HG03103 (cell line): Measurements from ENCODE around the gene PCDHB15.
"Not testable (repeated sequence)": the region's sequence is repeated elsewhere in the genome, so short reads cannot be mapped to it uniquely, and the experiment has no call there.

Experiments used
- ATAC-seq: cut with Tn5 transposase; IDR thresholded peaks from one replicate; pipeline ENCODE4 v1.9.1; 2021; ENCODE audit warnings: low read depth; ENCODE audit not compliant: unreplicated experiment

The PCDHB15 gene

GRCh38 chr5:141245250-141245717 is at the start of gene PCDHB15:
PCDHB15 (plus strand) TSS chr5:141245395; CDS start chr5:141245579, 184 bp downstream.
- ATAC-seq, result no peak

DNA sequence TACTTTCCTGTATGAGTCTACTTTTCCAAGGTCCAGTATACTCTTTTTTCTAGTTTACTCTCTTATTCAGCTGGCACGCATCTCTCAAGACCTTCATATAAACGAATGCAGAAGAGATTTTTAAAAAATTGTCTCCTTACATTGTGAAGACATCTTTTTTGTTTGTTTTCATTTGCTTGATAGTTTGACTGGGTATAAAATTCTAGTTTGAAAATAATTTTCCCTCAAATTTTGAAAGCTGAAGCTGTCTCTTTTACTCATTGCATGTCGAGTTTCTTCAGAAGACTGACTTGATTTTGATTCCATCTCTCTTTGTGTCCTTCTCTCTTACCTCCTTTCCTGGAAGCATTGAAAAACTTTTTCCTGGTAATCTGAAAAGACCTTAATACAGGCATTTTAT is 48.8 kb upstream of the PCDHB15 start:
- ATAC-seq, result no peak

GRCh38 chr5:141199359-141200235 is 45.6 kb upstream of the PCDHB15 start, which contains the start of gene PCDHB11:
PCDHB11 (plus strand) TSS chr5:141199627; CDS start chr5:141199775, 148 bp downstream.
- no peak for ATAC-seq

DNA sequence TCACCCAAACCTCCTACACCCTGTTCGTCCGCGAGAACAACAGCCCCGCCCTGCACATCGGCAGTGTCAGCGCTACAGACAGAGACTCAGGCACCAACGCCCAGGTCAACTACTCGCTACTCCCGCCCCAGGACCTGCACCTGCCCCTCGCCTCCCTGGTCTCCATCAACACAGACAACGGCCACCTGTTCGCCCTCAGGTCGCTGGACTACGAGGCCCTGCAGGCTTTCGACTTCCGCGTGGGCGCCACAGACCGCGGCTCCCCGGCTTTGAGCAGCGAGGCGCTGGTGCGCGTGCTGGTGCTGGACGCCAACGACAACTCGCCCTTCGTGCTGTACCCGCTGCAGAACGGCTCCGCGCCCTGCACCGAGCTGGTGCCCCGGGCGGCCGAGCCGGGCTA is 44.1 kb upstream of the PCDHB15 start:
- ATAC-seq, result not testable (repeated sequence)

GRCh38 chr5:141201646-141202045 is 43.5 kb upstream of the PCDHB15 start:
- not testable (repeated sequence) for ATAC-seq

DNA sequence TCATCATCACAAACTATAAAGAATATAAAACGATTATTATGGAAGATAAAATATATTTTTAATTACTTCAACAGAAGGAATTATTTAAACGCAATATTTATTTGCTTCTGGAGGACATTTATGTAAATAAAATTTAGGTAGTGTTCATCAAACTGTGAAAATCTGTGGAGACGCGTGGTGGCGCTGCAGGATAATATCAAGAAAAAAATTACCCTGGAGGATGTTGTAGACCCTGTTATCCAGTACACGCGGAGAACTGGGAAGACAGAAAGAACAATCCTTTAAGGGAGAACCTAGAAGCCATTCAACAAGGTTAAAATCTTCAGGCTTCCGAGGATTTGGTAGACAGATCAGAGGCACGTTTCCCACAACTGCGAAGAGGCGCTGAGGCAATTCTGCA is 36.7 kb upstream of the PCDHB15 start, which contains the start of gene PCDHB12:
PCDHB12 (plus strand) TSS at position 242 of the 400 bp plus-strand sequence. CDS start 189 bp downstream, outside the sequence.
- no peak for ATAC-seq

- not testable (repeated sequence) for ATAC-seq
Observed at GRCh38 chr5:141210281-141210680, 34.9 kb upstream of the PCDHB15 start.

GRCh38 chr5:141210849-141211248 is 34.3 kb upstream of the PCDHB15 start:
- ATAC-seq, result not testable (repeated sequence)

DNA sequence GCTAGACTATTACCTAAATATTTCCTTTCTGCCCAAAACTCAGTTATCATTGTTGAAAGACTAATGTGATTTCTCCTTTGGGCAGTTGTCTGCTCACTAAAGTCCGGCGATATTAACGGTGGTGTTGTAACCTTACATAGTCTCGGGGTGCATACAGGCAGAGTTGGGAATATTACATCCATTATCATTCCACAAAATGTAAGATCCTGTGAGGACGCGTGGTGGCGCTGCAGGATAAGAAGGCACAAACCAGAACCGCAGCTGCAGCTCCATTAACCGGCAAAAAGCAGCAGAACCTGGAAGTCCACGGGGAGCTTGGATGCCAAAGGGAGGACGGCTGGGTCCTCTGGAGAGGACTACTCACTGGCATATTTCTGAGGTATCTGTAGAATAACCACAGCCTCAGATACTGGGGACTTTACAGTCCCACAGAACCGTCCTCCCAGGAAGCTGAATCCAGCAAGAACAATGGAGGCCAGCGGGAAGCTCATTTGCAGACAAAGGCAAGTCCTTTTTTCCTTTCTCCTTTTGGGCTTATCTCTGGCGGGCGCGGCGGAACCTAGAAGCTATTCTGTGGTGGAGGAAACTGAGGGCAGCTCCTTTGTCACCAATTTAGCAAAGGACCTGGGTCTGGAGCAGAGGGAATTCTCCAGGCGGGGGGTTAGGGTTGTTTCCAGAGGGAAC is 31.4 kb upstream of the PCDHB15 start, which contains the start of gene PCDHB13:
PCDHB13 (plus strand) TSS at position 264 of the 684 bp plus-strand sequence; CDS start at position 469, 205 bp downstream.
- ATAC-seq, result not testable (repeated sequence)

- not testable (repeated sequence) for ATAC-seq
Observed at GRCh38 chr5:141214583-141214982, 30.6 kb upstream of the PCDHB15 start.

DNA sequence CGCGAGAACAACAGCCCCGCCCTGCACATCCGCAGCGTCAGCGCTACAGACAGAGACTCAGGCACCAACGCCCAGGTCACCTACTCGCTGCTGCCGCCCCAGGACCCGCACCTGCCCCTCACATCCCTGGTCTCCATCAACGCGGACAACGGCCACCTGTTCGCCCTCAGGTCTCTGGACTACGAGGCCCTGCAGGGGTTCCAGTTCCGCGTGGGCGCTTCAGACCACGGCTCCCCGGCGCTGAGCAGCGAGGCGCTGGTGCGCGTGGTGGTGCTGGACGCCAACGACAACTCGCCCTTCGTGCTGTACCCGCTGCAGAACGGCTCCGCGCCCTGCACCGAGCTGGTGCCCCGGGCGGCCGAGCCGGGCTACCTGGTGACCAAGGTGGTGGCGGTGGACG is 29.7 kb upstream of the PCDHB15 start:
- ATAC-seq, result not testable (repeated sequence)

- not testable (repeated sequence) for ATAC-seq
Observed at GRCh38 chr5:141216035-141216434, 29.2 kb upstream of the PCDHB15 start.

DNA sequence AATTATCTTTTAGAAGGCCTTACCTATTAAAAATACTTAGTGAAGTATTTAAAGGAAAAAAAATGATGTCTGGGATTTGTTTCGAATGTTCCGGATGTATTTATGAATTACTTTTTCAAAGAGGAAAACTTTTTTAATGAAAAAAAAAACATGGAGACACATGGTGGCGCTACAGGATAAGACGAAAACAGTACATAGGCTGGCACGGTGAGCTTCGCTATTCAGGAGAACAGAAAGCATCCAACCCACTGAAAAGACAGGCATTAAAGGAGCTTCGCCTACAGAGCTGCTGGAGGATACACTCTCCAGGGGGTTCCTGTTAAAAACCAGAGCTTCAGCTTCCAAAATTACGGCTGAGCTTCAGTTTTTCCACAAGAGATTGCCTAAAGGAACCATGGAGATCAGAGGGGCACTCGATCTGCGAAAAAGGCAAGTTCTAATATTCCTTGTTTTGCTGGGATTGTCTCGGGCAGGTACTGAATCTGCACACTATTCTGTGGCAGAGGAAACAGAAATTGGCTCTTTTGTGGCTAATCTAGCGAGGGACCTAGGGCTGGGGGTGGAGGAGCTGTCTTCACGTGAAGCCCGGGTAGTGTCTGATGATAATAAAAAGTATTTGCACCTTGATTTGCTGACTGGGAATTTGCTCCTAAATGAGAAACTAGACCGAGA is 21.9 kb upstream of the PCDHB15 start, which contains the start of gene PCDHB14:
PCDHB14 (plus strand) TSS at position 232 of the 672 bp plus-strand sequence; CDS start at position 395, 163 bp downstream.
- no peak for ATAC-seq

- ATAC-seq, result not testable (repeated sequence)
Observed at GRCh38 chr5:141224844-141225243, 20.4 kb upstream of the PCDHB15 start.

- ATAC-seq, result not testable (repeated sequence)
Observed at GRCh38 chr5:141225421-141225820, 19.8 kb upstream of the PCDHB15 start.

DNA sequence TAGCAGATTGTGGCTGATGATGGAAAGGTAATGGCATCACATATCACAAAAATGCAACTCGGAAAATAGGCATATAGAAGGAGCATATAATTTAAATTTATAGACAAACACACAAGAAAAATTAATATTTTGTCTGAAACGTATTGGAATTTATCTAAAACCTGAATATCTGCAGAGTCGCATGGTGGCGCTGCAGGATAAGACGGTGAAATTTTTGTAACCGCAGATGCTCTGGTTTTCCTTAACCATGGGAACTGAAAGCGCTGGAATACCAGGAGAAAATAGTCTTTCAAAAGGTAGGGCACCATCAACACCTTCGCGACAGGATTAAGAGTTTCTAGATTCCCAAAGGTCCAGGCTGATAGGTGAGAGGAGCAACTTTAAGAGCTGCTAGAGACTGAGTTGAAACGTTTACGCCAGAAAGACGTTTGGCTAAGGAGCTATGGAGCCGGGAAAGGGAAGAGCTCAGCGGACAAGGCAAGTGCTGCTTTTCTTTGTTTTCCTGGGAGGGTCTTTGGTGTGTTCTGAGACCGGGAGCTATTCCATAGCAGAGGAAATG is 11.0 kb upstream of the PCDHB15 start:
- ATAC-seq, result no peak

DNA sequence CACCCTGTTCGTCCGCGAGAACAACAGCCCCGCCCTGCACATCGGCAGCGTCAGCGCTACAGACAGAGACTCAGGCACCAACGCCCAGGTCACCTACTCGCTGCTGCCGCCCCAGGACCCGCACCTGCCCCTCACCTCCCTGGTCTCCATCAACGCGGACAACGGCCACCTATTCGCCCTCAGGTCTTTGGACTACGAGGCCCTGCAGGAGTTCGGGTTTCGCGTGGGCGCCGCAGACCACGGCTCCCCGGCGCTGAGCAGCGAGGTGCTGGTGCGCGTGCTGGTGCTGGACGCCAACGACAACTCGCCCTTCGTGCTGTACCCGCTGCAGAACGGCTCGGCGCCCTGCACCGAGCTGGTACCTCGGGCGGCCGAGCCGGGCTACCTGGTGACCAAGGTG is 9.3 kb upstream of the PCDHB15 start:
- not testable (repeated sequence) for ATAC-seq

DNA sequence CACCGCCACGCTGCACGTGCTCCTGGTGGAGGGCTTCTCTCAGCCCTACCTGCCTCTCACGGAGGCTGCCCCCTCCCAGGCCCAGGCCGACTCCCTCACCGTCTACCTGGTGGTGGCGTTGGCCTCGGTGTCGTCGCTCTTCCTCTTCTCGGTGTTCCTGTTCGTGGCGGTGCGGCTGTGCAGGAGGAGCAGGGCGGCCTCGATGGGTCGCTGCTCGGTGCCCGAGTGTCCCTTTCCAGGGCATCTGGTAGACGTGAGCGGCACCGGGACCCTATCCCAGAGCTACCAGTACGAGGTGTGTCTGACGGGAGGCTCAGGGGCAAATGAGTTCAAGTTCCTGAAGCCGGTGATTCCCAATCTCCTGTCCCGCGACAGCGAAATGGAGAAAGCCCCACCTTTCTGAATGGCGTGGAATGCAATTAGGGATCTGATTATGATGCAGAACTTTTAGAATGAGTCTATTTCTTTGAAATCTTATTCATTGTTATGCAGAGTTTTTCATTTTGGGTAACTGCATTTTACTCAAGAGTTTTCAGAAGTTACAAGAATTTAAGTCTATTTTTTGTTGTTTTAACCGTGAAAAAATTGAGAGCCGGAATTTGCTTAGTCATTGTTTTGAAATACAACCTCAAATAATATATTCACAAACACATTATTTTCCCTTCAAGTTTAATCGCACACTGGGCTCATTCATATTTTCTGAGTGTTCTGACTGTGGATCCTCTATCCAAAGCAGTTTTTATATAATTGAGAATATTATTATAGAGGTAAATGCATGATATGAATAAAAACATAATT is 8.5 kb upstream of the PCDHB15 start:
- no peak for ATAC-seq

GRCh38 chr5:141241496-141241895 is 3.7 kb upstream of the PCDHB15 start:
- ATAC-seq, result no peak
